RPMI7951 (cell line): Measurements from ENCODE around the gene DRC1. TPM values are rescaled to one million over a fixed set of nuclear protein-coding genes. Genes with fewer than 3 reads are reported as not detected.
A peak's percentile ranks its signal among the peaks of the same experiment; 100 is the strongest.

Experiments used
- DNase-seq: peaks from one replicate; pipeline ENCODE4 v3.0.0-alpha.2; 2012; ENCODE audit warnings: low read depth
- total RNA-seq: library from RNA; depleted of rRNA; stranded (reverse); fragments of >200 nt; shearing (Covaris generic); gene quantifications from 2 replicates; pipeline ENCODE4 v1.2.3, GENCODE V29; 2014

DRC1 gene
- total RNA-seq, 1 experiment from 2014 or later: 0.24 TPM

DNA sequence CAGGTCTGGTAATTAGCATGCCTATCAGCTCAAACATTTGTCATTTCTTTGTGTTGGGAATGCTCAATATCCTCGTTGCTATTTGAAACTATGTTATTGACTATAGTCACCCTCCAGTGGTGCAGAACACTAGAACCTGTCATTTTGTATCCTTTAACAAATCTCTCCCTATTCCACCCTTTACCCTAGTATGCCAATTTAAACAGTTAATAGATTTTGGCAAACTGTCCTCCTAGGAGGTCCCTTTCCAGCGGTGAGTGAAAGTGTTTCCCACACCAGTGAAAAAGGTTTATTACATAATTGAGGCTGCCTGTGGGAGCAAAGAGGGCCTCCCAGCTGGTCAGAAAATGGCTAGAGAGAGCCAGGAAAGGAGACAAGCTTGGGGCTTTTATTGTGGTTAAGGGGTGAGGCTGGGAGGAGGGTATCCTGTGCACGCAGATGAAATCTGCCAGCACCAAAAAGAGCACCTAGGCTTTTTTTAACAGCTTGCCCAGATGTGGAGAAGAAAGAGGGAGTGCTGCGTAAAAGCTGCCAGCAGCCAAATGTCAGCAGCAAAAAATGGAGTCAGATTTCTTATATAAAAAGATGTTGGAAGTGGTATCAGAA is 1.8 kb upstream of the DRC1 start:
- peak; percentile 33 for DNase-seq

DNA sequence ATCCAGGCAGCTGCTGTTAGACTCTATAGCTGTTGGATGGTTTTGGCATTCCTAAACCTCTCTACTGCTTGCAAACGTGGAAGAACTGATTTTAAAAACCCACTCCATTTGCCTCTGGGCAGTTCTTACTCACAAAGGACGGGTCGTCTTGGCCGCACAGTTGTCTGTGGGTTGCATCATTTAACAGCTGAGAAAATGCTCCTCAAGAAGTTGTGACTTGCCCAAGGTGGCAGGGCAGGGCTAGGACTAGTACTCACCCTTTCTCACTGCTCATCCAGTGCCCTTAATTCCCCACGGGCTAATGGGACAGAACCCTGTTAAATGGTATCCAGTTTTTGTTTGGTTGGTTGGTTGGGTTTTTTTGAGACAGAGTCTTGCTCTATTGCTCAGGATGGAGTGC is 997 bp upstream of the DRC1 start:
- DNase-seq: no peak

DNA sequence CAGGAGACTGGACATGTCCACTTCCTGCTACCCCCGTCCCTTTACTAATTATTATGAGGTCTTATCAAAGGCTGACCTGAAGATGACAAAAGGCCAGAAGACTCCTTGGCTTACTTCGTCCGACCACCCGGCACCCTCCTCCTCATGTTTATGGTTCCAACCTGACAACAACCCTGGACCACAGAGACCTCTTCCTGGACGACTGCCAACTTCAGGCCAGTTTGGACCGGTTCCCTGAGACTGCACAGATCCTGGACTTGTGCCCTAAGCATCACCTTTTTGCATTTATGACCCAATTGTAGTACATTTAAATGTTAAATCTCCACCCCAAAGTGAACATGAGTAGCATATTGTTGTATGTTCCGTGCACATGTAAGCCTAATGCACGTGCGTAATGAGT is 5.8 kb downstream of the DRC1 start:
- no peak for DNase-seq

DNA sequence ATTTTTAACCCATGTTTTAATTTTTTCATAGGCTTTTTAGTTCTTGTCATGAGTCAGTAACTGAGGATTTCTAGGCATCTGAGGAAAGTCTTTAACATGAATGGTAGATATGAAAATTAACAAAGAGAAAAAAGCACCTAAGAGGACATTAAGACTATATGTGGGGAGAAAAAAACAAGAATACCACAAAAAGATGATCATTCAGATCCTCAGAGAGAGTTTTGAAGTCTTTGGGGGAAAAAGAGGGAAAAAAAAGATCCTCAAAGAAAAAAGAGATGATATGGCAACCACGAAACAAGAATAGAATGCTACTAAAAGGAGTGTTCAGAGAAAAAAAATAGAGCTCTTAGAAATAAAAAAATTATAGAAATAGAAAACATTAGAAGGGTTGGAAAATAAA is 8.1 kb downstream of the DRC1 start:
- no peak for DNase-seq

DNA sequence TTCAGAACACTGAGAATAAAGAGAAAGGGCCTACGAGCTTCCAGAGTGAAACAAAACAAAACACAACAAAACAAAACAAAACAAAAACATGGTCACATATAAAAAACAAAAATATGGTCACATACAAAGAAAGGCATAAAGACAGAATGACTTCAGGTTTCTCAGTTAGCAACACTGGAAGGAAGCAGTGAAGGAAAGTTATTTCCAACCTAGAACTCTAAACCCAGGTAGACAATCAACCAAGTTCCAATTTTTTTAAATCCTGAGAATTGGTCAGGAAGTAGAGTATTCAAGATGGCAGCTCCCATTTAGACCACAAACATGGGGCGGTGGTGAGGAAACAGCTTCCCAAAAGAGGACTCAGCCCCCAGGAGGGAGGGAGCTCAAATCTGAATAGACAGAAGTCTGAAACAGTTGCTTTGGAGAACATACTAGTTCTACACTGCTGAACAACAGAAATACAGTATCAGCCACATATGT is 9.1 kb downstream of the DRC1 start:
- no peak for DNase-seq

DNA sequence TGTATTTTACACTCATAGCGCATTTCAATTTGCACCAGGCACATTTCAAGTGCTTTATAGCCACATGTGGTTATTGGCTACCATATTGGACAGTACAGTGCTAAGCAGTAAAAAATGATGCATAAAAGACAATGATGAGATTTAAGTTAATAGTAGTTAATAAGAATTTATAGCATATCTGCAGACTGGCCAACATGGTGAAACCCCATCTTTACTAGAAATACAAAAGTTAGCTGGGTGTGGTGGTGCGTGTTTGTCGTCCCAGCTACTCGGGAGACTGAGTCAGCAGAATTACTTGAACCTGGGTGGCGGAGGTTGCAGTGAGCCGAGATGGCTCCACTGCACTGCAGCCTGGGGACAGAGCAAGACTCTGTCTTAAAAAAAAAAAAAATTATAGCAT is 9.7 kb downstream of the DRC1 start:
- no peak for DNase-seq

DNA sequence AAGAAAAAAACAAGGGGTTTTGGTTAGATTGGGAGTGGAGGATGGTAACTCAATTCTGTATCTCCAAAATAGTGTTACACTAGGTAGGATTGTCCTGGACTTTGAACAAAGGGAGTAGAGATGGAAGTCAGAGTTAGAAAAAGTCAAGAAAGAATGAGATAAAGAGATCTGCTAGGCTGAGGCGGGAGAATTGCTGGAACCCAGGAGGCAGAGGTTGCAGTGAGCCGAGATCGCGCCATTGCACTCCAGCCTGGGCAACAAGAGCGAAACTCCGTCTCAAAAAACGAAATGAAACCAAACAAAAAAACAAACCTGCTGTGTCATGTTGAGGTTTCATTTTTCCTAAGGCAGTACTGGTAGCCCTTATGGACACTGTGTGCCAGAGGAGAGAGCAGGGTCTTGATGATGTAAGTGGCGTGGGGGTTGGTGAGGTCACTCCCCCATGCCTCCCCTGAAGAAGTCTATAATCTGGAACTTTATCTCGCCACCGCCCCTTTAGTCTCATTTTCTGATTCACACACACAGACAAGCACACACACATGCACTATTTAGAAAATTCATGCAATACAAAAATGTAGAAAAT is 10.5 kb downstream of the DRC1 start:
- DNase-seq: peak; percentile 78

DNA sequence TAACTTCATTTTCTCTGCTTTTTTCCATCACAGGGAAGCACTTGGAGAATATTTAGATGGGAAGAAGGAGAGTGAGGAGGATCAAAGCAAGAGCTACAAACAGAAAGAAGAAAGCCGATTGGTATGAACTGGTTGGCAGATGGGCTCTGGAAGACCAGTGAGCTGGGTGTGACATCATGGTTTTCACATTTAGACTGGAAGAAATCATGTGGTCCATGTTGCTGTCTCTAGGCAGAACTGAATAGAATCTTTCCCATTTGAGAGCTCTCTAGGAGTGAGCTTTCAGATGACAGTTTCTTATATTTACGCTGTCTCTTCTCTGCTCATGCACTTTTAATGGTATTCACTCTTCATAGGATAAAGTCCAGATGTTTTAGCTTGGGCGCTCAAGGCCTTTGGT is 12.6 kb downstream of the DRC1 start:
- DNase-seq: peak; percentile 39

DNA sequence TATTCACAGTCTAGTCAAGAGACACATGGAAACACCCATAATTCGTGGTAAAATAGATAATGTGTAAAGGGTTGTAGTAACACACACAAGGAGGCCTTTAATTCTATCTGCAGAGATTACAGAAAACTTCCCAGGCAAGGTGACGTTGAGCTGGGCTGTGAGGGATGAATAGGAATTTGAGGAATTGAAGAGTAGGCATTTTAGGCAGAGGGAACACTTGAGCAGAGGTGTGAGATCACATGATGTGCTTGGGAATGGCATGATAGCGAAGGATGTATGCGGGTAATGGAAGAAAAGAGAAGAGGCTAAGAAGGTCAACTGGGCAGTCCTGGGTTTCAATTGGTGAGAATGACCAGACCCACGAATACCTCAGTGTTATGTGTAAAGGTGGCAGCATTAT is 20.2 kb downstream of the DRC1 start:
- DNase-seq: no peak

DNA sequence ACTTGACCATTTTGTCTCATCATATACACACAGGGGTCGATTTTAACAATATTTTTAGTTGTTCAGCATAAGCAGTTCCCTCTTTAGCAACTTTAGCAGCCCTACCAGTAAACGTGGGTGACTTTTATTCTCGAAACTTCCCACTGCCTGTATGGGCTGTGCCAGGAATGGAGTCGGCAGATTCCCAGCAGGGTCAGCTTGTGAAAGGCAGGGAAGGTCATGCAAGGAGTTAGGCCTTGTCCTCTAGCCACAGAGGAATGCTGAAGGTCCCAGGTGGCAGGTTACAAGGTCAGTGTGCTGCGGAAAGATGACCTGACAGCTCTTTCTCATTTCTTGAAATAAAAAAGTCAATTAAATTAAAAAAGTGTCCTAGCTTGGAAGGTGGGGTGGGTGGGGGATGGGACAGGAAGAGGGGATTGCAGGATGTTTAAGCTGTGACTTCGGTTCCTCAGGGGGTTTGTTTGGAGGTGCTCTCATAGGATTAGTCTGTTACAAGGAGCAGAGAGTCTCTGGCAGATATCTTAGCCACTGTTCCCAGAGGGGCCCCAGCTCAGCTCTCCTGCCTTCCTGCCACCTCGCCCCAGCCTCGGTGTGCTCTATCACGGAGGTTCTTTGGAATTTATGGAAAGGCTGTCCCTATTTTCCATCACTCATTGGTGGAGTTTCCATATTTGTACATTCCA is 21.4 kb downstream of the DRC1 start:
- DNase-seq: no peak

DNA sequence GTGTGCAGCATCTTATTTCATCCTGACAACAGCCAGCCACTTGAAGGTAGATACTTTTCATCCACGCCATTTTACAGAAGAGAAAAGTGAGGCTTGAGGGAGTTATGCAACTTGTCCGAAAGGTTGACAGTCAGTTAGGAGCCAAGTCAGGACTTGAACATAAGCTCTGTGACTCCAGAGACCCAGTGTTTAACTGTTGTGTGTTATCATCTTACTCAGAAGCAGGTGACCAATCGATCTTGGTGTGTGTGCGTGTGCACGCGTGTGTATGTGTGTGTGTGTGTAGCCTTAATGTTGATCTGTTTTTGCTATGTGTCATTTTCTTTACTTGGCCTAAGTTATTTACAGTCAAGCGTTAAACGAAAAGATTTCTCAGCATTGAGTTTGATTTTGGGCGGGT is 22.0 kb downstream of the DRC1 start:
- DNase-seq: no peak

DNA sequence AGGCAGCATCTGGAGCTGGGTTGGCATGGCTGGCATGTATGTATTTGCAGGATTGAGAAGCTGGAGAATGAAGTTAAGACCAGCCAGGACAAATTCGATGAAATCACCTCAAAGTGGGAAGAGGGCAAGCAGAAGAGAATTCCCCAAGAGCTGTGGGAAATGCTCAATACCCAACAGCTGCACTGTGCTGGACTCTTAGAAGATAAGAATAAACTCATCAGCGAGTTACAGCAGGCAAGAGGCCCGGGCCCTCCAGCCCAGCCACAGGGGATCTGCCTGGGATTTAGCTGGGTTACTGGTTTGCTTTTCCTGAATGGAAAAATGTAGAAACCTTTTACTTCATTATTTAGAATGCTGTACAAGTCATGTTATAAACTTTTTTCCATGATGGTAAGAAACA is 22.5 kb downstream of the DRC1 start:
- no peak for DNase-seq

DNA sequence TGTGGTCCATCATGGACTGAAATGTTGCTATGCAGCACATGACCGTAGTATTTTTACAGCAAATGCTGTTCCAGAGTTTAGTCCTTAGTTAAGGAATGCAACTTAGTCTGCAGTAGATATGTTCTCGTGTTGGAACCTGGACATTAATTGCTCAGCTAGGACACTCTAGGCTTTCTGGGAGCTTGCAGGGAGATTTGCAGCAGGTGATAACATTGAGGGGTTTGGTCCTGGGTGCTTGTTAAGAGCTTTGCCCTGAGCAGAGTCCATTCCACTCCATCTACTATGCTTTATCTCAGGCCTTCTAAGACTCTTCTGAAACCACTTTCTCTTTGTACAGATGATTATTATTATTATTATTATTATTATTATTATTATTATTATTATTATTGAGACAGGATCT is 27.1 kb downstream of the DRC1 start:
- DNase-seq: no peak

DNA sequence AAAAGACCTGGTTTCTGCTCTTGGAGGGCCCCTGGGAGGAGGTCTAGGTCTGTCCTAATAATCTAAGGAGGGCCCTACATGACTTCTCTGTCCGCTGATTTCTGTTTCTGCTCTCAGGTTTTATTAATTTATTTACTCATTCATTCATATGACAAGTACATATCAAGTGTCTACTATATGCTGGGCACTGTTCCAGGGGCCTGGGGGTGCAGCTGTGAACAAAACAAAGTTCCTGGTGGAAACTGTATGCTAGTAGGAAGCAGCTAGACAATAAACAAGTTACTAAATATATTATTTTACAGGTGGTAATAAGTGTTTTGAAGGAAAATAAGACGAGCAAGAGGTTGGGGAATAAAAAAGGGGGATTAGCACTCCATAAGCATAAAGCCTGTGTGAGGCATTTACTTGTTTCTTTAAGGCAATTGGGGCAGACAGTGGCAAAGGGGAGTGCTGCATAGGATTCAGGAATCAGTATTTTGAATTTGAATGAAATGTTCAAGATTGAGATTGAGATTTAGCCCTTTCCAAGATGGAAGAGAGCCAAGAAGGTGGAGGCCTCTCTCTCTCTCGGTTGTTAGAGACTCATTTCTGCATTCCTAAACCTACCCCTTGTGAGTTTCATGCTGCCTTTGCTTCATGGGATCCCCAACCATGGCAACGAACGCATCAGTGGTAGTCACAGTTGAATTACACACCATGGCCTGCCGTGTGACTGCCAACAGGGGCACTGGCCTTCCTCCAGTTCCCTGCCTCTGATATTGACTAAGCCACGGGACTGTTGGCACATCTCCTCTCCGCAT is 28.3 kb downstream of the DRC1 start:
- no peak for DNase-seq

DNA sequence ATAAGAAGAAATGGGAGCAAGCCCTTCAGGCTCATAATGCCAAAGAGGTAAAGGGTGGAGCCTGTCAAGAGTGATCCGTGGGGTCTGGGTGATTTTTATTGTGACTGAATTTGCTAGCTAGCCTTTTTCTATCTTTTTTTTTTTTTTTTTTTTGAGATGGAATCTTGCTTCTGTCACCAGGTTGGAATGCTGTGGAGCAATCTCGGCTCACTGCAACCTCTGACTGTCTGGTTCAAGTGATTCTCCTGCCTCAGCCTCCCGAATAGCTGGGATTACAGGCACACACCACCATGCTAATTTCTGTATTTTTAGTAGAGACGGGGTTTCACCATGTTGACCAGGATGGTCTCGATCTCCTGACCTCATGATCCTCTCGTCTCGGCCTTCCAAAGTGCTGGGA is 29.1 kb downstream of the DRC1 start:
- DNase-seq: no peak

DNA sequence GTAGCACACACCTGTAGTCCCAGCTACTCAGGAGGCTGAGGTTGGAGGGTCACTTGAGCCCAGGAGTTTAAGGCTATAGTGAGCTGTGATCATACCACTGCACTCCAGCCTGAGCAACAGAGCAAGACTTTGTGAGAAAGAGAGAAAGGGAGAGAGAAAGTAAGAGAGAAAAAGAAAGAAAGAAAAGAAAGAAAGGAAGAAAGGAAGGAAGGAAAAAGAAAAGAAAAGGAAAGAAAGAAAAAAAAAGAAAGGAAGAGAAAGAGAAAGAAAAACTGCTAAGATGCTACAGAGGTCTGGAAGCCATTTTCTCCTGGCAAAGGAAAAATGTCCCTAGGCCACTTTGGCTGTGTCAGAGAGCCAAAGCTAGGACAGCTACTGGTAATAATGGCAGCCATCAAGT is 30.6 kb downstream of the DRC1 start:
- no peak for DNase-seq

DNA sequence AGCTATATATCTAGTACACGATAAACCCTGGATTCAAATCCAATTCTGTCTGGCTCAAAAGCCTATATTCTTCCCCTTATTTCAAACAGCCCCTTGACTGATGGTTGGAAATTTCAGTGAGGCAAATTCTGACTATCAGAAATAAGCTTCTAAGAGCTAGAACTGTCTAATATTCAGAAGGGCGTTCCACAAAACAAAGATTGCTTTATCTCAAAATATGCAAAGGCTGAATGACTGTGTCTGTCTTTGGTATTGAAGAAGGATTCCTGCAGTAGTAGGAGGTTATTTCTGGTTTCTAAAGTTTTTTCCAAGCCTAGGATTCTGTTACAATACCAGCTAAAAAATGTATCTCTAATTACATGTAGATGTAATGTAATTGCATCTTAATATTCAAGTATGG is 31.1 kb downstream of the DRC1 start:
- DNase-seq: no peak

DNA sequence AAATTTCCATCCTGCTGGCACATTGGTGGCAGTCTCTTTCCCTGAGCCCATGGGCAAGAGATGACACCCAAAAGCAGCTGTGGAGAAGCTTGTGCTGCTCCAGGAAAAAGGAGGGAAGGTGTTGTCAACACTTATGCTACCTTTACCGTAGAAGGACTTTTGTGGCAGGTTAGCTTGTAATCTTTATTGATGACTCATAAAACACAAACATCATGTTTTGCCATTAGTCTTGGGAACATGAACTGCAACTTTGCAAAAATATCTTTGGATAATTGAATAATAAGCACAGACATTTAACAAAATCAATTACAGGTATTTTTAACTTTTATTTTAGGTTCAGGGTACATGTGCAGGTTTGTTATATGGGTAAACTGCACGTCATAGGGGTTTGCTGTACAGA is 33.4 kb downstream of the DRC1 start:
- no peak for DNase-seq

DNA sequence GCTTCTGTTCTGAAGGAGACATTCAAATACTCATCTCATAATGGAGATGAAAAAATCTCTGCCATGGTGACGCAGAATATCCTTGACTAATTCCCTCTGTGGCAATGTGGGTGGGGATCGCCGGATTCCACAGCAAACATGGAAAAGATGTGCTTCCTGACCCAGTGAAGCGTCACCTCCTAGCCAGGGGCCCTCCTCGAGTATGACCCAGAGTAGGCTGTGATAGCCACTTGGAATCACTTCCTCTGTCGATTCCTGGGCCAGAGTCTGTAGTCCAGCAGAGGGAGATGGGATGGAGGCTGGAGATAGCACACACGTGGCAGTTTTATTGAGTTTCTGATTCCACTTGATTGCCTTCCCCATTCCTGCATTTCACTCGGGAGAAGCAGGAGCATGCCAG is 36.8 kb downstream of the DRC1 start:
- peak; percentile 83 for DNase-seq

DNA sequence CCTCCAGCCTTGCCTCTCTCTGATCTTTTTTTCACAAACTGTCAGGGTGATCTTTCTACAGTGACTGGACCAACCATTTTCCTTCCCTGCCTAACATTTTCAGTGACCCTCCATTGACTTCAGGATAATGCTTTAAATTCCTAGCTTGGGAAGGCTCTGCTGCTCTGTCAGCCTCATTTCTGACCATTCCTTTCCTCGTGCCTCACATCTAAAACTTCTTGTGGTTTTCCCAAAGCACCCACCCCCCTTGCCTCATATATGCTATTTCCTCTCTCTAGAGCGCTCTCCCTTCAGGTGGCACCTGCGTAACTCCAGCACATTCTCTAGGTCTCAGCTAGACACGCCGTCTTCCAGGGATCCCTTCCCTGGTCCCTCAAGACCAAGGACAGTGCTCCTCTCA is 37.2 kb downstream of the DRC1 start:
- DNase-seq: no peak

DNA sequence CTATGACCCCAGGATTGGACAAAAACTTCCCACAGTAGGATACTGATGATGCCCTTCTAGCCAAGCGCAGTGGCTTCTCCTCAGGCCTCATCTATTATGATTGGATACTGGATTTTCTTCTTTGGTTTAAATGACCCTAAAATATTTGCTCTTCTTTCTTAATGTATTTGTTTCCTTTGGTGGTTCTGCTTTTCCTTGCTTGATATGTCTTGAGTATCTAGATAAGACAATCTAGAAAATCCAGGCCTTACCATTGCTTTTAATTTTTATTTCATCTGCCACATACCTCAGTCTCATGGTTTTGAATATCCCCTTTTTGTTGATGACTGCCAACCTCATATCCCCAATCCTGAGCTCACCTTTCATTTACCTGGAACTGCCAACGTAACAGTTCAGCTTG is 40.6 kb downstream of the DRC1 start:
- DNase-seq: no peak

DNA sequence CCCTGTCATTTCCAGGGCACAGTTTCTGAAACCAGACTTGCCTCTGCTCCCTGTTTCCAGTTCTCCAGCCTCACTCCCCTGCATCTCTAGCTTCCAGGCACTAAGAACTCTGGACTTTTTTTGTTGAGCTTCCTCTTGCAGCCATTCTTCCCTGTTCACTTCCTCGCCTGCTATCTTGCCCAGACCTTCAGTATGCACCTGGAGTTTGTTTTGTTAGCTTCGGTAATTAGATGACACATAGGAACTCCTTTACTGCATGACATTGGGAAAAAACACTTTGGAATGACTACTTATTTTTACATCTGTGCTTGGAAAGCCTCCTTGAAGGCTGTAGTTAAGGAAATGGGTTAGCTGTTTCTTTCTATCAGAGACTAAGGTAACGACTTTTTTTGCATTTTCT is 41.0 kb downstream of the DRC1 start:
- DNase-seq: peak; percentile 31

DNA sequence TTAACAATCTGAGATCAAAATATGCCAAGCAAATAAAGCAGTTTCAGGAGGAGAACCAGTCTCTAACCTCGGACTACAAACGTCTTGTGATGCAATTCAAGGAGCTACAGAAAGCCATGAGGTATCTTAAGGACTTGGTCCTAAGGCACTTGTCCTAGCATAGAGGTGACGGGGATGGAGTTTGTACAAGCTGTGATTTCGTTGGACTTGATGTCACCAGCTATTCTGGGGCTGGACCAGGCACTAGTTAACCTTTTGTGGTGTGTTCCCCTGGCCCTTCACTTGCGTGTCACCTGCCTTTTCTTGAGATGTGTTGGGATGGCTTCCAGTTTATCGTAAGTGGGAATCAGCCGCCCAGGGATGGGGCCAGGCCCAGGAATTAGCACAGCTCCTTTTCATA is 42.5 kb downstream of the DRC1 start:
- DNase-seq: no peak
